22Rv1 (cell line): ENCODE data around the gene PARP8.
"Not testable (repeated sequence)": the region's sequence is repeated elsewhere in the genome, so short reads cannot be mapped to it uniquely, and the experiment has no call there.

ENCODE experiments used
- H3K27ac ChIP-seq: fragments of 450-650 bp; 2 replicates; pipeline ENCODE4 v1.5.1; 2017
- ZFX ChIP-seq: fragments of 450-650 bp; IDR thresholded peaks from 2 replicates; pipeline ENCODE4 v1.6.1; 2017; ENCODE audit warnings: antibody characterized with exemption, borderline replicate concordance
- TF ChIP-seq, protein P1 (sequence below): fragments of 450-650 bp; IDR thresholded peaks from 2 replicates; pipeline ENCODE4 v1.5.1; 2017; ENCODE audit warnings: mild to moderate bottlenecking

PARP8 gene

DNA sequence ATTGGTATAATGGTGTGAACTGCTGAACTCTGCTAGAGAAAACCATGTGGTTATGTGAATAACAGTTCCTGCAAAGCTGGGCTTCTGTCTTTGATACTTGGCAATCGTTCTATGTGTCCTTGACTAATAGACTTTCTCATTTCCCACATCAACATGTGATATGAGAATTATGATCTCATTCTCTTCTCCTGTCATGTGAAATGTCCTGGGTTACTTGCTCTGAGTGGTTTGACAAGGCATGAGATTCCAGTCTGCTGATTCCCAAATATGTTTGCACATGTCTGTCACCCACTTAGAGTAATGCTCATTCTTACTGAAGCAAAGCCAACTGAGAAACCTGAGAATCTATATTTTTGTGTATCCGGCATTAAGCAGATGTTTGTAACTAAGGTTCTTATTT is 141.2 kb downstream of the PARP8 start:
- no peak for TF ChIP-seq ZFX
- TF ChIP-seq, protein P1, sequence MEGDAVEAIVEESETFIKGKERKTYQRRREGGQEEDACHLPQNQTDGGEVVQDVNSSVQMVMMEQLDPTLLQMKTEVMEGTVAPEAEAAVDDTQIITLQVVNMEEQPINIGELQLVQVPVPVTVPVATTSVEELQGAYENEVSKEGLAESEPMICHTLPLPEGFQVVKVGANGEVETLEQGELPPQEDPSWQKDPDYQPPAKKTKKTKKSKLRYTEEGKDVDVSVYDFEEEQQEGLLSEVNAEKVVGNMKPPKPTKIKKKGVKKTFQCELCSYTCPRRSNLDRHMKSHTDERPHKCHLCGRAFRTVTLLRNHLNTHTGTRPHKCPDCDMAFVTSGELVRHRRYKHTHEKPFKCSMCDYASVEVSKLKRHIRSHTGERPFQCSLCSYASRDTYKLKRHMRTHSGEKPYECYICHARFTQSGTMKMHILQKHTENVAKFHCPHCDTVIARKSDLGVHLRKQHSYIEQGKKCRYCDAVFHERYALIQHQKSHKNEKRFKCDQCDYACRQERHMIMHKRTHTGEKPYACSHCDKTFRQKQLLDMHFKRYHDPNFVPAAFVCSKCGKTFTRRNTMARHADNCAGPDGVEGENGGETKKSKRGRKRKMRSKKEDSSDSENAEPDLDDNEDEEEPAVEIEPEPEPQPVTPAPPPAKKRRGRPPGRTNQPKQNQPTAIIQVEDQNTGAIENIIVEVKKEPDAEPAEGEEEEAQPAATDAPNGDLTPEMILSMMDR: no peak
- no peak overlapping the region for H3K27ac ChIP-seq

DNA sequence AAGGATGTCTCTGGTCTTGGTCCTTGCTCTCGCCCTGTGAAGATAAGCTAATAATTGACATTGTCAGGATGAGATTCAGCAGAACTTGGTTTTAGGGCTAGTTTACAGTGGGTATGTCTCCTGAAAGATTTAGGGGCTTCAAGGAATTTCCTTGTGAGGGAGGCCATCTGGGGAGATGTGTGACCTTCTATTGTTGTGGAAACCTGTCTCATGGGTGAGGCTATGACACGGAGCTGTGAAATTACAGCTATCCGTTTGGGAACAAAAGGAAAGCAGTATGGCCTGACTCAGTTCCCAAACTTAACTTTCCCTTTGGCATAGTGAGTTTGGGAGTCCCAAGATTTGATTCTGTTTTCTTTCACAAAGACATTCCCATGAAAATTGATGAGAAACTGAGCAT is 142.0 kb downstream of the PARP8 start:
- no peak overlapping the region for H3K27ac ChIP-seq
- TF ChIP-seq, protein P1: no peak
- TF ChIP-seq ZFX: no peak

DNA sequence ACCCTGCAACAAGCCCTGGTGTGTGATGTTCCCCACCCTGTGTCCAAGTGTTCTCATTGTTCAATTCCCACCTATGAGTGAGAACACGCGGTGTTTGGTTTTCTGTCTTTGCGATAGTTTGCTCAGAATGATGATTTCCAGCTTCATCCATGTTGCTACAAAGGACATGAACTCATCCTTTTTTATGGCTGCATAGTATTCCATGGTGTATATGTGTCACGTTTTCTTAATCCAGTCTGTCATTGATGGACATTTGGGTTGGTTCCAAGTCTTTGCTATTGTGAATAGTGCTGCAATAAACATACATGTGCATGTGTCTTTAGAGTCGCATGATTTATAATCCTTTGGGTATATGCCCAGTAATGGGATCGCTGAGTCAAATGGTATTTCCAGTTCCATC is 145.3 kb downstream of the PARP8 start:
- H3K27ac ChIP-seq: not testable (repeated sequence)

DNA sequence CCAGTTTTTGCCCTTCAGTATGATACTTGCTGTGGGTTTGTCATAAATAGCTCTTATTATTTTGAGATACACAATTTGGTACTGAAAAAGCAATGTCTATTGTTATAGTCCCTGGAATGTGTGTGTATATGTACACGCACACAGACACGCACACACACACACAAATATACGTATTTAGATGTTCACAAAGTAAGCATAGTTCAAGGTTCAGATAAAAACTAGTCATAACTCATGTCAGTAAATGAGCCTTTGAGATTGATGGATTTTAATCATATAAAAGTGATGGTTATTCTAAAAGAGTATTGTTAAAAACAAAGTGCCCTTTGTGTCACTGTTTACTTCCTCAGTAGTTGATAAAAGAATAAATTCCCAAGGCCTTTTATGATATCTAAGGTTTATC is 147.3 kb downstream of the PARP8 start:
- no peak overlapping the region for H3K27ac ChIP-seq
- TF ChIP-seq ZFX: no peak
- TF ChIP-seq, protein P1: no peak

DNA sequence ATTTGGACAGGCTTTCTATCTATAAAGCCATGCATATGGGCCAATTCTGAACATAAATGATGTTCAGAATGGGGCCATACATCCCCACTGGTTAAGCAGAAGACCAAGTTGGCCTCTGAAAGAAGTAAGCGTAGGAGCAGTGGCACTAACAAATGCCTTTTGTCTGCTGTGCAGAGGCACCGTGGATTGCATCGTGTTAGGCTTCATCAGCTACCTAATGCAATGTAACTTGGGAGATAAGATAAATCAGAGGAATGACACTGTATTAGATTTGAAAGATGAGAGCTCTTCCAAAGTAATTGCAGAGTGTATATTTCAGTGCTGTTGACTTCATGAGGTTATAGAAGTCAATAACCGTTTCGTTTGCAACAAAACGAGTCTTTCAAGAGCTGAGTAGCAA is 148.1 kb downstream of the PARP8 start:
- H3K27ac ChIP-seq: no peak overlapping the region
- no peak for TF ChIP-seq ZFX
- TF ChIP-seq, protein P1: no peak

DNA sequence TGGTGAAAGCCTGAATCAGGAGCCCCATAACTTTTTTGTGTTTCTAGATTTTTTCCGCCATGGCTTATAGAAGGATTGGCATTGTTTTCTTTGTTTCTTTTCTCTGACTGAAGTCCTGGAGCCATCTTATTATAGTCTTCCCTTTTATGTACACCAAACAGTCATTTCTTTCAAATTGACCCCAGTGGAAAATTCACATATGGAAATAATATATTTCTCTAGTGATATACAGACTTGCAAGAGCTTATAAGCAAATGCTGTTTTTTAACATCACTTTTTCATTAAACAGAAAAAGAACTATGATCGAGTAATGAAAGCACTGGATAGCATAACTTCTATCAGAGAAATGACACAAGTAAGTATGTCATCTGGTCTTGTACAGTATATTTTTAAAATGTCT is 155.6 kb downstream of the PARP8 start:
- TF ChIP-seq, protein P1: no peak
- TF ChIP-seq ZFX: no peak
- no peak overlapping the region for H3K27ac ChIP-seq

DNA sequence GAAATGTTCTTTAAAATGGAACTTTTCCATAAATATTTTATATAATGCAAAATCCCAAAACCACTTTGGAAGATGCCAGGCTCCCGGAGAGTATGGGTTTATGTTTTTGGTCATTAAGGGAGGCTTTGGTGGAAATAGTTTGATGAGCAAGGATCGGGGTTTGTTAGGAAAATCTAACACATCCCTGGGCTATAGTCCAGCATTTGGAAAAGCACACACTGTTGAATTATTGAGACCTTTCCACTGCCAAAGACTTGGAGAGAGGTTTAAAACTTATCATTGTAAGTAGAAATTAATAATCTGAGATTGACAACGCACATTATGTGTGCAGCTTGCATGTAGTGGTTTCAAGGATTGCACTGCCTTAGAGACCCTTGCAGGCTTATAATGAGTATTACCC is 156.3 kb downstream of the PARP8 start:
- no peak overlapping the region for H3K27ac ChIP-seq
- TF ChIP-seq, protein P1: no peak
- TF ChIP-seq ZFX: no peak

DNA sequence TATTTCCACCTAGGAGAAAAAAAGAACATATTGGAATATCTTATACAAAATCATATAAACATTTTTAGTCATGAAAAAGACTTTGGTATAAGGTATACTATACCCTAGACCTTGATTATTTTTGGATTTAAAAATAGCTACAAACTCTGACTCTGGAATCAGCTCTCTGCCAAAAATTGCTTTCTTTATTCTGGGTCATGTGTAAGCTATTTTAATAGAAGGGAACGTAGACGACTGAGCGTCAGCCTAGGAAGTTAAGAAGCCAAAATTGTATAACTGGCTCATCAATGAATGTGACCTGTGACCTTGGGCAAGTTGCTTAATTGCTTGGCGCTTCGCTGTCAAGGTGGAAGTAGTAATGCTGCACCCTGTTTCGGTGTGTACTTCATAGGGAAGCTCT is 157.1 kb downstream of the PARP8 start:
- H3K27ac ChIP-seq: no peak overlapping the region
- no peak for TF ChIP-seq ZFX
- TF ChIP-seq, protein P1: no peak
